HG02588 (cell line): Measurements from ENCODE around the gene TMEM169.
A peak's percentile ranks its signal among the peaks of the same experiment; 100 is the strongest.
"Not testable (repeated sequence)": the region's sequence is repeated elsewhere in the genome, so short reads cannot be mapped to it uniquely, and the experiment has no call there.

Experiments
- ATAC-seq: cut with Tn5 transposase; IDR thresholded peaks from one replicate; pipeline ENCODE4 v1.9.1; 2021; ENCODE audit warnings: mild to moderate bottlenecking, moderate library complexity; ENCODE audit not compliant: unreplicated experiment

TMEM169 gene

DNA sequence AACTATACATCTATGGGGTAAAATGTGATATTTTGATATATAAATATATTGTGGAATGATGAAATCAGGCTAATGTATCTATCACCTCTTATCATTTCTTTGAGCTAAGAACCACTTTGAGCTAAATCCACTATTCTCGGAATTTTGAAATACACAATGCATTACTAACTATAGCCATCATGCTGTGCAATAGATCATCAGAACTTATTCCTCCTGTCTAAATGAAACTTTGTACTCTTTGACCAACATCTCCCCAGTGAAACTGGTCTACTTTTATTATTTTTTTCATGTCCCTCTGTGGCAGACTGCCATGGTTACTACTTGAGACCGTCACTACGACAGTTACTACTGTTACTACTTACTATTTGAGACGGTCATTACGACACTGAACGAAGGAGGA lies 11.5 kb upstream of the TMEM169 start:
- no peak for ATAC-seq

DNA sequence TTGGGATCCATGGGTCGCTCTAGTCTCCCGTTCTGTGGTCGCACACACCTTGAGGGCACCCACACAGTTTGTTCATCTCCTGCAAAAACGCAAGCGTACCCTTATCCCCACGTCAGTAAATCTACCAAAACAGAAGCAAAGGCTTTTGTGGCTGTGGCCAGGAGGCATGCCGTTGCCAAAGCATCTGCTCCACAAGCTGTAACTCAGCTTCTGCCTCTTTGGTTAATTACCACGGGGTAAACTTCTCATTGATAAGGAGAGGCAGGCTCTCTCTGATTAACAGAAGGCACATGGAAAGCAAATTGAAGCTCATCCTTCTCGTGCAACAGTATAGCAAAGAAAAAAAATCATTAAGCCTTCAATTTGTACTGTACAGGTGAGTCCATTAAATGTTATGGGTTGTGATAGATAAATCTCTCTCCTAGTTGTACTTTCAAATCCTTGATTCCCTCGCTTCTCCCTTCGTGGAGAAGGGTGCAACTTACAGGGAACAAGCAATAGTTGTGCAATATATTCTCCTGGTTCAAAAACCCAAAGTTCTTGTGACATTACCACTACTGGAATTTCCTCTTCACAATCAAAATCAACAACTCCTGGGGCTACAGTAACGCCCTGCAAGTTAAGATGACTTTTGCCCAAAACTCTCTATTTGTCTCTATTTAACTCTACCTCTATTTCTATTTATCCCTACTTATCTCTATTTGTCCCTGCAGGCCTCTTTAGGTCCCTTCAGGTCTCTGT lies 10.4 kb upstream of the TMEM169 start:
- no peak for ATAC-seq

DNA sequence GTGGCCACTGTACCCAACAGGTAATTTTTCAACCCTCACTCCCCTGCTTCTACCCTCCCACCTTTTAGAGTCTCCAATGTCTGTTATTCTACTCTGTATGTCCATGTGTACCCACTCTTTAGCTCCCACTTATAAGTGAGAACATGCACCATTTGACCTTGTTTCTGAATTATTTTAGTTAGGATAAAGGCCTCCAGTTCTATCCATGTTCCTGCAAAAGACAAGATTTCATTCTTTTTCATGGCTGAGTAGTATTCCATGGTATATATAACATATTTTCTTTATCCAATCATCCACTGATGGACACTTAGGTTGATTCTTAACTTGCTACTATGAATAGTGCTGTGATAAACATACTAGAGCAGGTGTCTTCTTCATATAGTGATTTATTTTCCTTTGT lies 9.2 kb upstream of the TMEM169 start:
- ATAC-seq: no peak

DNA sequence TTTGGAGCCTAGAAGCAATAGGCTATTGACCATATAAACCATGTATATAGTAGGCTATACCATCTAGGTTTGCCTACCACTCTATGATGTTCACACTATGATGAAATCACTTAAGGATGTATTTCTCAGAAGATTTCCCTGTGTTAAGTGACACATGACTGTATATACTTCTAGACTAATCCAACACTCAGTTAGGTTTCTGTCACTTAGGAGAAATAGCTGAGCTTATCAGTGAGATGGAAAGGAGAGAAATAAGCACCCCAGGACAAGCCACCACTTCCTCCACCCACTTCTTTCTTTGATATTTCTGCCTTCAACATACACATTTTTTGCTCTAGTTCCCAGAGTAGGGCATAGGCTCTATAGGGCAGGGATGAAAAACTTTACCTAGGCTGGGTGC lies 7.9 kb upstream of the TMEM169 start:
- no peak for ATAC-seq

DNA sequence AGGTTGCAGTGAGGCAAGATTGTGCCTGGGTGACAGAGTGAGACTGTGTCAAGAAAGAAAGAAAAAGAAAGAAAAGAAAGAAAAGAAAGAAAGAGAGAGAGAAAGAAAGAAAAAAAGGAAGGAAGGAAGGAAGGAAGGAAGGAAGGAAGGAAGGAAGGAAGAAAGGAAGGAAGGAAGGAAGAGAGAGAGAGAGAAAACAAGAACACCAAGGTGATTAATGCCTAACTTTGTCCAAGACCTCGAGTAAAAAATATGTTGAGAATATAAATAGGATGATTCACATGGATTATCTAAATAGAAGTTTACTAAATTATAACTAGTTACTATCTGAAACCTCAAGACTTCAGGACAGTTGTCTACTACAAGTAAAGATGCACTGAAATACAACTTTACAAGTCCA lies 7.3 kb upstream of the TMEM169 start:
- ATAC-seq: no peak

DNA sequence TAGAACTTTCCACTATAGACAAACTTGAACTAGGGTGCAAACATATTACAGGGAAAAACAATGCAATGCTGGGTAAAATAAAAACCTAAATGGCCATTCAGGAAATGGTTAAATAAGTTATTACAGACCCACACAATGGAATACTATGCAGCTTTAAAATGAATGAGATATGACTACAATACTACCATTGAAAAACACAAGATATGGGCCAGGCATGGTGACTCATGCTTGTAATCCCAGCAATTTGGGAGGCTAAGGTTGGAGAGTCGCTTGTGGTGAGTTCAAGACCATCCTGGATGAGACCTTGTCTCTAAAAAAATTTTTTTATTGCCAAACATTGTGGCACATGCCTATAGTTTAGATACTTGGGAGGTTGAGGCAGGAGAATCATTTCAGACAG lies 6.9 kb upstream of the TMEM169 start:
- ATAC-seq: no peak

DNA sequence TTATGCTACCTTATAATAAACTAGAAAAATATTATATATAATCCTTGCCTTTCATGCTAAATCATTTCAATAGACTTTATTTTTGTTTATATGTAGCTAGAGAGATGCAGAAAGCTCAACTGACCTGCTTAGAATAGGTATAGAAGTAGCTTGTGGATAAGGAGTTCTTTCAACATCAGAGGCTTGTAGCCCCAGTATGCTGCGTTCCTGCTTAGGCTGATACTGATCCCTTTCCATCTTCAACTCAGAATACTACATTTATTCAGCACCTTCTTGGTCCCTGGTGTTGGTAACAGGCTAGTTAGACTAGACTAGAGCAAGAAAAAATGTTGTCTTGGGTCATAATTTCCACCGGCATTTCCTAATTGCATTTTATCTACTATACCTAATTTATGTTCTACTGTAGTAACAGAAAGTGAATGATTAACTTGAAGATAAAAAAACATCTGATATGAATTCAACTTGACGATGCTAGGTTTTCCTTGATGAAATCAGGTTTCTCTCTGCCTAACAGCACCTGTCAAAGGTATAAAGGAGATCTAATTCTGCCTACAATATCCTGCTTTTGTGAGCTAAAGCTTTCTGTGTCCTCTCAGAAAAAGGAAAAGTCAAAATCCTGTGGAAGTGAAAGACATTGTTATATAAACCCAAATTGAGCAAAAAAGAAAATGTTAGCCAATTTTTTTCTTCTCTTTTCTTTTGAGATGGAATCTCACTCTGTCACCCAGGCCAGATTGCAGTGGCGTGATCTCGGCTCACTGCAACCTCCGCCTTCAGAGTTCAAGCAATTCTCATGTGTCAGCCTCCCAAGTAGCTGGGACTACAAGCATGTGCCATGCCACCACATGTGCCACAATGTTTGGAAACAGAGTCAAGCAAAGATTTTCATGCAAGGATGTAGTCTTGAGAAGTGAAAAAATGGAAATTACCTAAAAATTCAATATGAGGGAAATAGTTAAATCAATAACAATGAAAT lies 5.9 kb upstream of the TMEM169 start:
- no peak for ATAC-seq

DNA sequence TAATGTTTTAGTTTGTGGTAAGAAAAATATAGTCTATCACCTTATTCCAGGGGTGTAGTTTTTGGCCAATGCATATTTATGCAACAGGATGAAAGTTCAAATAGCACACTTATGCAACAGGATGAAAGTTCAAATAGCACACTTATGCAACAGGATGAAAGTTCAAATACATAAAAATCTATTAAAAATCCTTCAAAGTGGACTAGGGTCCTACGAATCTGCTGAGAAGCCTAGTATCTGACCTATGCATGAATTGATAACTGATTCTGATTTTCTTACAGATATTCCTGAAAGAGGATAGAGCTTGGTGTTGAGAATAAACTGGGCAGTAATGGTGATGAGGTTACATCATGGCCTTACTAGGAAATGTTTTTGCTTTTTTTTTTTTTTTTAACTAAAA lies 2.9 kb upstream of the TMEM169 start:
- ATAC-seq: no peak

DNA sequence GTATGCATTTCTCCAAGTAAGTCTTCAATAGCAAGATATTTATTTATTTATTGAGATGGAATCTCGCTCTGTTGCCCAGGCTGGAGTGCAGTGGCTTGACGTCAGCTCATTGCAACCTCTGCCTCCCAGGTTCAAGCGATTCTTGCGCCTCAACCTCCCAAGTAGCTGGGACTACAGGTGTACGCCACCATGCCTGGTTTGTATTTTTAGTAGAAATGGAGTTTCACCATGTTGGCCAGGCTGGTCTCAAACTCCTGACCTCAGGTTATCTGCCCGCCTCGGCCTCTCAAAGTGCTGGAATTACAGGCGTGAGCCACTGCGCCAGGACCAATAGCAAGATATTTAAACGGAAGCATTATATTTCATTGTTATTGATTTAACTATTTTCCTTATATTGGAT lies 1.7 kb upstream of the TMEM169 start:
- not testable (repeated sequence) for ATAC-seq

DNA sequence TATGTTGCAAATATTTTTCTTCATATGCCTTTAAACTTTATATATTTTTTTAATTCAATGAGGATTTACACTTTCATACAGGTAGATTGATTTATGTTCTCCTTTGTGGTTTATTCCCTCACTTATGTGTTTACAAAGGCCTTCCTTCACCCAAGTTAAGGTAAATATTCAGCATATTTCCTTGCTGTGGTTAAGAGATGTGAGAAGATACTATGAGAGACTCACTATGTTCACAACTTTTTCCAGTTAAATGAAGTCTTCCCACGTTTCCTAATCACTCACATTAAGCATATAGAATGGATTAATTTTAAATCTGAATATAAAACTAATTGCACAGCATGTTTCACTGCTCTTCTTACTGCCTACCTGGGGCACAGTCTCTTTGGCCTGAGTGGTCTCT lies 707 bp upstream of the TMEM169 start:
- ATAC-seq: no peak

DNA sequence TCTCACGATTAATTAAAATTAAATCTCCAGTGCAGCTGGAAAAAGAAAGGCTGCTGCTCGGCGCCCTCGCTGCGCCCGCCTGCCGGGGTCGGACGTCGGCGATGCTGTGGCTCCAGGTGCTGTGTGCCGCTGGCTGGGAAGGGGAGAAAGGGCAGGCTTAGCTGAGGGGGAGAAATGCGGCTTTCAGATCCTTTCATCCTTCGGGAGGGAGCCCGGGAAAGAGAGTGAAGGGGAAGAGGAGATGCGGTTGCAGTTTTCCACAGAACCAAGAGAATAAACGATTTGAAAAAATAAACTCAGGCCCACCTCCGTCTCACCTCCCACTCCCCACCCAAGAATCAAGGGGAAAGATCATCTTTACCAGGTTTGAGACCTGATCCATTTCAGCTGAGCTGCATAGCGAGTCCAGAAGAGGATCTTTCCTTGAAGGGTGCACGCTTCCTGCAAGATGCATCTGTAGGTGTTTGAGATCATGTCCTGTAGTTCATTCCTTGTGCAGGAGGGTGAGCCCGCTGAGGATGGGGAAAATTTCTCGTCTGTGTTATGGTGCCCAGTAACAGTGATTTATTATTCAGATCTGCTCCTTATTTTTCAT lies 495 bp downstream of the TMEM169 start:
- no peak for ATAC-seq

DNA sequence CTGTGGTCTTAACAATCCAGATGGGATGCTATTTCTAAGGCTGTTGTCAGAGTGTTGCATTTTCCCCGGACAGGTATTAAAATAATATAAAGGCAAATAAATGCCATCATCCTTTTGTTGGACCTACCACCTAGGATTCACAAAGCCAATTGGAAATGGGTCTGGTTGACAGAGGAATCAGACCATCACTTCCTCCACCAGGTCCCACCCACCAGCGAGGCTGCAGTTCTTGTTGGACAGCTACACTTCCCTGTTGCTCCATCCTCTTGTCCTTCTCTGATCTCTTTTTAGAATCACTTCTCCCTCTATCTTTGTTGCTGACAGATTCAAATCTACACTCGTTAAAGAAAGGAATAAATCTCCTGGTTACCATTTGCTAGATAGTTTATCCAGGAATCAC lies 1.1 kb downstream of the TMEM169 start:
- no peak for ATAC-seq

DNA sequence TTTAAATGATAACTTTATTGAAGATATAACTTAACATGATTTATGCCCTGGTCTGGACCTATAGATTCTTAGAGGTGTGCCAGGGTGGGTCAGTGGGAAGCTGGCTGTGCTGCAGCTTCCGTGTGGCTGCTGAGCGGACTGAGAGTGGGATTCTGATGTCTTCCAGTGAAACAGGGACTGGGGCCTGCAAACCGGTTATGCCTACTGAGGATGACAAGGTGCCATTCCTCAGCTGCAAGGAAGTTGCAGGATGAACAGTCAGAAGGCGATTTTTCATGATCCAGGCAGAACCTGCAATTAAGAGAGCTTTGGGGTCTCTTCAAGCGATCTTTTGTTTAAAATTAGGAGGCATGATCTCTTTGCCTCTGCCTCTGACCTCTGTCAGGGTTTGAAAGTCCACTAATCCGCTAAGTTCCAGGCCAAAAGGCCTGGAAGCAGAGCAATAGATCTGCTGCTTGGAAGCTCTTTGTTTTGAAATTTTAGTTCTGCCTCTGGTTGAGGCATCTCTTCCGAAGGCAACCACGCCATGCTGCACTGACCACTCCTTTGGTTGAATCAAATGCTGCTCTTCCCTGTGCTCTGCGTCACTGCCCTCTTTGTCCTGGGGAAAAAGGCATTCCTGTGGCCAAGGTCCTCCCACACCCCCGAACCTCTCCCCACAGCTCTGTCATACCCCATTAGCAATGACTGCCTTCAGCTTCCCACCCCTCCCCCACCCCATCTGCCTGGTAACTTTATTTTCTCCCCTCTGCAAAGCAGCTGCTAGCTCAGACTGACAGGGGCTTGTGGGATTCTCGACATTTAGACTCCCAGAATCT lies 2.0 kb downstream of the TMEM169 start:
- ATAC-seq: no peak

DNA sequence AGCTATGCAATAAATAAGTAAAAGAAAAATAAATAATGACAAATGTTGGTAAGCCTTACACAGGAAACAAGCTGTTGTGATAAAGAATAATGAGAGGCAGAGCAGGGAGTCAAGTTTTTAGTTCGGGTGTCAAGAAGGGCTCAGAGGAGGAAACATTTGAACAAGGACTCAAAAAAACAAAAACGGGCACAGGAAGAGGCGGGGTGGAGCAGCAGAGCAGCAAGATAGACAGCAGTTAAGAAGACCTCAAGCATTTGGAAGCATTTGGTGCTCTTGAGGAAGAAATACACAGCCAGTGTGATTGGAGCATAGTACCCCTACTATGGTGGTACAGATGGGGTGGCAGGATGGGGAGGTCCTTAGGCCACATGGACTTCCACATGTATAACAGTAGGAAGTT lies 2.8 kb downstream of the TMEM169 start:
- ATAC-seq: no peak

DNA sequence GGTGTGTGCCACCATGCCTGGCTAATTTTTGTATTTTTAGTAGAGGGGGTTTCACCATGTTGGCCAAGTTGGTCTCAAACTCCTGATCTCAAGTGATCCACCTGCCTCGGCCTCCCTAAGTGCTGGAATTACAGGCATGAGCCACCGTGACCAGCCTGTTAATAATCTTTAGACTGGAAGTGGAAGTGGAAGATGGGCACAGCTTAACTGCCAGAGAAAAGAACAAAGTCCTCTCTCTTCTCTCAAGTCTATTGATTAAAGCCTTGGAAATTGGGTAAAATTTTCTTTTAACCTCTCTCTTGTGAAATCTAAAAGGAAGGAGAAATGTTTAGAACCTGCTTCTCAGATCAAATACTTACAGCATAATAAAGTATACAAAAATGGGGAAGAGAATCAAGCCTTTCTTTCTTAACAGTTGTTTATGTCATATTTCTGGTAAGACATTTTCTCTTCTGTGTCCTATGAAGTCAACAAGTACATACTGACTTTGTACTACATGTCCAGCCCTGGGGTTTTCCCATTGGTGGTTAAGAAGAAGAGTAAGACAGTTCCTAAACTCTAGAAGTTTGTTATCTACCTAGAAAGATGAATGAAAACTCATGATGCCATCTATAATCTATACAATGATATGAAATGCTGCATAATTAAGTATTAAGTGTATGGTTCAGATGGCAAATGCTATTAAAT lies 4.6 kb downstream of the TMEM169 start:
- ATAC-seq: no peak

DNA sequence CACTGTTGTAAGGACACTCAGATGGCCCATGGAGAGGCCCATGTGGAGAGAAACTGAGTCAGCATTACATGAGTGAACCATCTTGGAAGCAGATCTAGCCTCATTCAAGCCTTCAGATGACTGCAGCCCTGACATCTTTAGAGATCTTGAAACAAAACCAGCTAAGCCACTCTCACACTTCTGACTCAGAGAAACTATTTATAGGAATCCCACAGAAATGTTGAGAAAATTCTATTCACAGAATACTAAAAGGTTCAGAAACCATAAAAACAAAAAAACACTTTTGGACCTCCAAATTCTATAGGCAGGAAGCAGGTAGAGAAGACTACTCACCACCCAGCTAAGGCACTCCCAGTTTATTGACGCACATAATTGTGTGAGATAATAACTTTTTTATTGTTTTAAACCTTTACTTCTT lies 8.7 kb downstream of the TMEM169 start:
- ATAC-seq: peak; percentile 50

DNA sequence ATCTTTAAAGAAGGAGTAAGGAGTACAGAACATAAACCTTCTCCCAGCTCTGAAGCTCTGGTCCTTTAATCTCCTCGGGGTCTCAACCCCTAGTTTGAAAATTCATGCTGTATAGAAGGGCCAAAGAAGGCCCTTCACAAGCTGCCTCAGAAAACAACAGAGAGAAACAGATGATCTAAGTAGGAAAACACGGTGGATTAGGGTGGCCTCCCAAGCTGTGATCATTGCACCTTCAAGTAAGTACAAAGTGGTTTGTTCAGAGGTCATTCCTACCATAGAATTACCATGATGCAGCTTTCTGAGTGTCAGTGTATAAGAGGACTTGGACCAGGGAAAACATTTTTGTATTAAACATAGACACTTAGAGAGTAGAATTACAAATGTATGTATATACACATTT lies 10.9 kb downstream of the TMEM169 start:
- ATAC-seq: no peak

DNA sequence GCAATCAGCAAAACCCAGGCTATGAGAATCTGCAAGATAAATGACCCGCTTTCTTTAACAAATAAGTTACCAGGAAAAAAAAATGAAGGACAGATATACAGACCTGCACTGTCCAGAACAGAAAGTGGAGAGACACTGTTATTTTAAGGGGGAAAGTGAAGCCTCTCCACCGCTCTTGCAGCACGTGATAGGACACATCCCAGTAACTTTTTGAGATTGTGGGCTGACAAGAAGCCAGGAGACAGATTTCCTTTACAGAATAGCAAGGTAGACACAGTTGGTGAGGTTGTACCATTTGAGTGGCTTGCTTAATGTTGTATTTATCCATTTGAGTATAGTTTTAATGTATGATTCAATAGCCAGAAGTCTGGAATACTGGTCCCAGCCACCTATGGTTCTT lies 13.0 kb downstream of the TMEM169 start:
- ATAC-seq: no peak

DNA sequence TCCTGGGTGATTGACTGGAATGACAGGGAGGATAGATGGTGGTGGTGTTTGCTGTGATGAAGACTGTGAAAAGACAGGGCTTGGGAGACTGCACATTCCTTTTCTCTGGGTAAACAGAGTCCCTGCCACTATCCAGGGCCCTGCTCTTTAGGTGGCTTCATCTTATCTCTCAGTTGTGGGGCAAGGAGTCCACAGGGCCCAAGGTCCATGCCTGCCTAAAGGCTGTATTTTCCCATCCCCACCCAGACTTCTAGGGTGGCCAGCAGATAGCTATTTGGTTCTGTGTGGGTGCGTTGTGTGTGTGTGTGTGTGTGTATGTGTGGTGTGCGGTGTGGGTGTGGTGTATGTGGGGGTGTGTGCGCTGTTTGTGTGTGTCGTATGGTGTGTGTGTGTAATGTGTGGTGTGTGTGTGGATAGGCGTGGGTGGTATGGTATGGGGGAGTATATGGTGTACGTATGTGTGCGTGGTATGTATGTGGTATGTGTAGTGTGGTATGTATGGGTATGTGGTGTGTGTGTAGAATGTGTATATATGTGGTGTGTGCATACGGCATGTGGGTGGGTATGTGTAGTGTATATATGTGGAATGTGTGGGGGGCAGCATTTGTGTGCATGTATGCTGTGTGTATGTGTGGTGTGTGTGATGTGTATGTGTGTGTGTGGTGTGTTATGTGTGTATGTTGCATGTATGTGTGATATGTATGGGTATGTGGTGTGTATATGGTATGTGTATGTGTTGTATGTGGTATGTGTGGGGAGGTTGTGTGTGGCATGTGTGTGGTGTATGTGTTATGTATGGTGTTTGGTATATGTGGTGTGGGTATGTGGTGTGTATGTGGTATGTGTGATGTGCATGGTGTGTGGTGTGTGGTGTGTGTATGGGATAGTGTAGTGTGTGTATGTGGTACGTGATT lies 17.0 kb downstream of the TMEM169 start:
- no peak for ATAC-seq
